ENCODE data around the gene ZNF608.

The ZNF608 gene

GRCh38 chr5:124703995-124704394, 42.4 kb downstream of the ZNF608 start:
- no peak overlapping the region for H2BK15ac ChIP-seq (replicated peaks; ENCODE audit: low read depth)
- no peak overlapping the region for H3K18ac ChIP-seq (ENCODE audit: low read length)
- H3K79me1 ChIP-seq (ENCODE audit: low read length), result peaks cover 14% of the 10 kb centered on the region
- no peak overlapping the region for H3K4me2 ChIP-seq (ENCODE audit: low read length)
- H4K8ac ChIP-seq (ENCODE audit: low read depth, low read length), result no peak overlapping the region
- no peak overlapping the region for H4K5ac ChIP-seq (ENCODE audit: low read length)
- H3K23ac ChIP-seq (ENCODE audit: low read length), result no peak overlapping the region
- H3K27me3 ChIP-seq (ENCODE audit: insufficient read depth, low read length, poor library complexity), result no peaks in the 10 kb centered on the region
- H3K9ac ChIP-seq (ENCODE audit: low read length), result no peak overlapping the region
- H3K27ac ChIP-seq (ENCODE audit: low read depth, low read length), result no peak overlapping the region
- H3K4me3 ChIP-seq (ENCODE audit: low read length), result no peak overlapping the region
- H2BK120ac ChIP-seq (ENCODE audit: low read depth, low read length), result no peak overlapping the region
- no peak overlapping the region for H2AK5ac ChIP-seq (ENCODE audit: low read length)
- H3K56ac ChIP-seq (ENCODE audit: low read length), result no peak overlapping the region
- peaks cover 53% of the 10 kb centered on the region for H3K79me2 ChIP-seq (ENCODE audit: control insufficient read depth, insufficient read depth, low read length)
- DNase-seq, result no peak
- no peak overlapping the region for H2BK5ac ChIP-seq (ENCODE audit: low read length)
- no peaks in the 10 kb centered on the region for H3K36me3 ChIP-seq (ENCODE audit: control insufficient read depth, insufficient read depth, low read length)
- no CpG with 5 or more reads among the region's 4 CpGs for WGBS (ENCODE audit: extremely low coverage, insufficient coverage, low lambda C conversion rate)
- H3K4ac ChIP-seq (ENCODE audit: low read depth, low read length), result no peak overlapping the region
- peaks cover 31% of the 10 kb centered on the region for H3K4me1 ChIP-seq (ENCODE audit: control insufficient read depth, low read depth, low read length)

- Histone ChIP-seq H3K56ac (ENCODE audit: low read length) (no peak overlapping the region), H4K5ac (ENCODE audit: low read length) (no peak overlapping the region), H2AK5ac (ENCODE audit: low read length) (no peak overlapping the region), H3K23ac (ENCODE audit: low read length) (no peak overlapping the region), H3K9ac (ENCODE audit: low read length) (no peak overlapping the region), H3K79me2 (ENCODE audit: control insufficient read depth, insufficient read depth, low read length) (peaks cover 54% of the 10 kb centered on the region), H3K4me3 (ENCODE audit: low read length) (no peak overlapping the region), H3K18ac (ENCODE audit: low read length) (peak overlapping the region; percentile 77), H3K27me3 (ENCODE audit: insufficient read depth, low read length, poor library complexity) (no peaks in the 10 kb centered on the region), H3K4me2 (ENCODE audit: low read length) (no peak overlapping the region), H2BK15ac (replicated peaks; ENCODE audit: low read depth) (no peak overlapping the region), H3K4me1 (ENCODE audit: control insufficient read depth, low read depth, low read length) (peaks cover 30% of the 10 kb centered on the region), H3K36me3 (ENCODE audit: control insufficient read depth, insufficient read depth, low read length) (no peaks in the 10 kb centered on the region), H4K8ac (ENCODE audit: low read depth, low read length) (no peak overlapping the region), H3K4ac (ENCODE audit: low read depth, low read length) (no peak overlapping the region), H3K79me1 (ENCODE audit: low read length) (peaks cover 14% of the 10 kb centered on the region), H3K27ac (ENCODE audit: low read depth, low read length) (no peak overlapping the region), H2BK120ac (ENCODE audit: low read depth, low read length) (no peak overlapping the region), H2BK5ac (ENCODE audit: low read length) (no peak overlapping the region)
- WGBS (ENCODE audit: extremely low coverage, insufficient coverage, low lambda C conversion rate), result no CpG with 5 or more reads among the region's 2 CpGs
- no peak for DNase-seq
These were observed 43.9 kb downstream of the ZNF608 start for GRCh38 chr5:124702525-124702924.

GRCh38 chr5:124701873-124702425, 44.5 kb downstream of the ZNF608 start:
- H3K4me1 ChIP-seq (ENCODE audit: control insufficient read depth, low read depth, low read length), result peaks cover 24% of the 10 kb centered on the region
- H3K18ac ChIP-seq (ENCODE audit: low read length), result no peak overlapping the region
- H3K79me2 ChIP-seq (ENCODE audit: control insufficient read depth, insufficient read depth, low read length), result peaks cover 50% of the 10 kb centered on the region
- H4K8ac ChIP-seq (ENCODE audit: low read depth, low read length), result no peak overlapping the region
- no peak overlapping the region for H3K4ac ChIP-seq (ENCODE audit: low read depth, low read length)
- H3K9ac ChIP-seq (ENCODE audit: low read length), result no peak overlapping the region
- no peak overlapping the region for H3K4me2 ChIP-seq (ENCODE audit: low read length)
- no CpG with 5 or more reads among the region's 6 CpGs for WGBS (ENCODE audit: extremely low coverage, insufficient coverage, low lambda C conversion rate)
- no peak overlapping the region for H3K23ac ChIP-seq (ENCODE audit: low read length)
- no peak overlapping the region for H2AK5ac ChIP-seq (ENCODE audit: low read length)
- no peak overlapping the region for H2BK5ac ChIP-seq (ENCODE audit: low read length)
- peaks cover 14% of the 10 kb centered on the region for H3K79me1 ChIP-seq (ENCODE audit: low read length)
- DNase-seq, result no peak
- no peaks in the 10 kb centered on the region for H3K36me3 ChIP-seq (ENCODE audit: control insufficient read depth, insufficient read depth, low read length)
- no peak overlapping the region for H2BK15ac ChIP-seq (replicated peaks; ENCODE audit: low read depth)
- no peaks in the 10 kb centered on the region for H3K27me3 ChIP-seq (ENCODE audit: insufficient read depth, low read length, poor library complexity)
- no peak overlapping the region for H4K5ac ChIP-seq (ENCODE audit: low read length)
- H3K4me3 ChIP-seq (ENCODE audit: low read length), result no peak overlapping the region
- no peak overlapping the region for H3K27ac ChIP-seq (ENCODE audit: low read depth, low read length)
- H3K56ac ChIP-seq (ENCODE audit: low read length), result no peak overlapping the region
- H2BK120ac ChIP-seq (ENCODE audit: low read depth, low read length), result no peak overlapping the region

GRCh38 chr5:124701016-124701415, 45.4 kb downstream of the ZNF608 start:
- H3K4me3 ChIP-seq (ENCODE audit: low read length), result no peak overlapping the region
- H3K79me2 ChIP-seq (ENCODE audit: control insufficient read depth, insufficient read depth, low read length), result peaks cover 52% of the 10 kb centered on the region
- H3K56ac ChIP-seq (ENCODE audit: low read length), result peak overlapping the region; percentile 61
- H3K4me1 ChIP-seq (ENCODE audit: control insufficient read depth, low read depth, low read length), result peaks cover 23% of the 10 kb centered on the region
- peaks cover 13% of the 10 kb centered on the region for H3K79me1 ChIP-seq (ENCODE audit: low read length)
- H3K23ac ChIP-seq (ENCODE audit: low read length), result no peak overlapping the region
- no peaks in the 10 kb centered on the region for H3K36me3 ChIP-seq (ENCODE audit: control insufficient read depth, insufficient read depth, low read length)
- H4K8ac ChIP-seq (ENCODE audit: low read depth, low read length), result no peak overlapping the region
- no peak overlapping the region for H4K5ac ChIP-seq (ENCODE audit: low read length)
- H2AK5ac ChIP-seq (ENCODE audit: low read length), result no peak overlapping the region
- no peaks in the 10 kb centered on the region for H3K27me3 ChIP-seq (ENCODE audit: insufficient read depth, low read length, poor library complexity)
- no peak overlapping the region for H3K4me2 ChIP-seq (ENCODE audit: low read length)
- WGBS (ENCODE audit: extremely low coverage, insufficient coverage, low lambda C conversion rate), result no CpG with 5 or more reads among the region's 9 CpGs
- peak overlapping the region; percentile 76 for H3K18ac ChIP-seq (ENCODE audit: low read length)
- no peak overlapping the region for H3K27ac ChIP-seq (ENCODE audit: low read depth, low read length)
- DNase-seq, result peak; percentile 80
- H2BK5ac ChIP-seq (ENCODE audit: low read length), result peak overlapping the region; percentile 32
- H3K9ac ChIP-seq (ENCODE audit: low read length), result no peak overlapping the region
- no peak overlapping the region for H3K4ac ChIP-seq (ENCODE audit: low read depth, low read length)
- H2BK15ac ChIP-seq (replicated peaks; ENCODE audit: low read depth), result no peak overlapping the region
- H2BK120ac ChIP-seq (ENCODE audit: low read depth, low read length), result peak overlapping the region; percentile 78

- no peak overlapping the region for H4K8ac ChIP-seq (ENCODE audit: low read depth, low read length)
- no CpG with 5 or more reads among the region's 3 CpGs for WGBS (ENCODE audit: extremely low coverage, insufficient coverage, low lambda C conversion rate)
- H3K56ac ChIP-seq (ENCODE audit: low read length), result no peak overlapping the region
- H2BK5ac ChIP-seq (ENCODE audit: low read length), result no peak overlapping the region
- H2AK5ac ChIP-seq (ENCODE audit: low read length), result no peak overlapping the region
- no peak overlapping the region for H3K4me2 ChIP-seq (ENCODE audit: low read length)
- H3K23ac ChIP-seq (ENCODE audit: low read length), result no peak overlapping the region
- H3K27me3 ChIP-seq (ENCODE audit: insufficient read depth, low read length, poor library complexity), result no peaks in the 10 kb centered on the region
- peaks cover 10% of the 10 kb centered on the region for H3K79me1 ChIP-seq (ENCODE audit: low read length)
- H3K4me3 ChIP-seq (ENCODE audit: low read length), result no peak overlapping the region
- no peak for DNase-seq
- no peak overlapping the region for H2BK15ac ChIP-seq (replicated peaks; ENCODE audit: low read depth)
- H3K4me1 ChIP-seq (ENCODE audit: control insufficient read depth, low read depth, low read length), result peaks cover 23% of the 10 kb centered on the region
- H3K79me2 ChIP-seq (ENCODE audit: control insufficient read depth, insufficient read depth, low read length), result peaks cover 48% of the 10 kb centered on the region
- no peak overlapping the region for H2BK120ac ChIP-seq (ENCODE audit: low read depth, low read length)
- no peak overlapping the region for H3K4ac ChIP-seq (ENCODE audit: low read depth, low read length)
- H3K9ac ChIP-seq (ENCODE audit: low read length), result no peak overlapping the region
- no peaks in the 10 kb centered on the region for H3K36me3 ChIP-seq (ENCODE audit: control insufficient read depth, insufficient read depth, low read length)
- no peak overlapping the region for H4K5ac ChIP-seq (ENCODE audit: low read length)
- H3K27ac ChIP-seq (ENCODE audit: low read depth, low read length), result no peak overlapping the region
- no peak overlapping the region for H3K18ac ChIP-seq (ENCODE audit: low read length)
These were observed 46.1 kb downstream of the ZNF608 start for GRCh38 chr5:124700333-124700732.

GRCh38 chr5:124698770-124699169, 47.7 kb downstream of the ZNF608 start:
- peaks cover 4% of the 10 kb centered on the region for H3K79me1 ChIP-seq (ENCODE audit: low read length)
- peaks cover 19% of the 10 kb centered on the region for H3K4me1 ChIP-seq (ENCODE audit: control insufficient read depth, low read depth, low read length)
- no peak overlapping the region for H3K4me2 ChIP-seq (ENCODE audit: low read length)
- no peaks in the 10 kb centered on the region for H3K36me3 ChIP-seq (ENCODE audit: control insufficient read depth, insufficient read depth, low read length)
- peaks cover 39% of the 10 kb centered on the region for H3K79me2 ChIP-seq (ENCODE audit: control insufficient read depth, insufficient read depth, low read length)
- no peak for DNase-seq
- no peak overlapping the region for H2BK120ac ChIP-seq (ENCODE audit: low read depth, low read length)
- H4K8ac ChIP-seq (ENCODE audit: low read depth, low read length), result no peak overlapping the region
- H3K4me3 ChIP-seq (ENCODE audit: low read length), result no peak overlapping the region
- H4K5ac ChIP-seq (ENCODE audit: low read length), result no peak overlapping the region
- no peak overlapping the region for H3K4ac ChIP-seq (ENCODE audit: low read depth, low read length)
- H3K56ac ChIP-seq (ENCODE audit: low read length), result no peak overlapping the region
- no peak overlapping the region for H2BK15ac ChIP-seq (replicated peaks; ENCODE audit: low read depth)
- H3K9ac ChIP-seq (ENCODE audit: low read length), result no peak overlapping the region
- no peak overlapping the region for H3K27ac ChIP-seq (ENCODE audit: low read depth, low read length)
- no peak overlapping the region for H2BK5ac ChIP-seq (ENCODE audit: low read length)
- no peak overlapping the region for H2AK5ac ChIP-seq (ENCODE audit: low read length)
- no CpG with 5 or more reads among the region's 1 CpG for WGBS (ENCODE audit: extremely low coverage, insufficient coverage, low lambda C conversion rate)
- no peak overlapping the region for H3K23ac ChIP-seq (ENCODE audit: low read length)
- H3K27me3 ChIP-seq (ENCODE audit: insufficient read depth, low read length, poor library complexity), result no peaks in the 10 kb centered on the region
- H3K18ac ChIP-seq (ENCODE audit: low read length), result no peak overlapping the region

All from mesendoderm (in vitro differentiated cells).